NOMO-1 (cell line): Measurements from ENCODE around the gene MFSD12.
"Not testable (repeated sequence)": the region's sequence is repeated elsewhere in the genome, so short reads cannot be mapped to it uniquely, and the experiment has no call there.

ENCODE experiments used
- DNase-seq, 2 experiments: peaks; one replicate each; lab custom pipeline; 2025; ENCODE audit not compliant: unreplicated experiment in 2 of 2; lab: John Stamatoyannopoulos, UW

MFSD12 gene

GRCh38 chr19:3585301-3586126, 28.1 kb upstream of the MFSD12 start, which contains the start of gene GIPC3:
TSS of gene GIPC3 (plus strand) at chr19:3585478. CDS start at chr19:3585598, 120 bp downstream.
- DNase-seq, result peak in 1 of 2 experiments; percentile 15

- DNase-seq, result not testable (repeated sequence)
These were observed 26.8 kb upstream of the MFSD12 start for GRCh38 chr19:3584036-3584802.

- DNase-seq, result not testable (repeated sequence)
These were observed 24.4 kb upstream of the MFSD12 start for GRCh38 chr19:3581792-3582191.

- no peak for DNase-seq
These were observed 23.0 kb upstream of the MFSD12 start for GRCh38 chr19:3580156-3580934.

- no peak for DNase-seq
These were observed 21.0 kb upstream of the MFSD12 start for GRCh38 chr19:3578390-3578789.

GRCh38 chr19:3577723-3578344, 20.4 kb upstream of the MFSD12 start:
- no peak for DNase-seq

- no peak for DNase-seq
These were observed 19.5 kb upstream of the MFSD12 start for GRCh38 chr19:3576696-3577443.

- no peak for DNase-seq
These were observed 18.7 kb upstream of the MFSD12 start for GRCh38 chr19:3575949-3576673.

- no peak for DNase-seq
These were observed 17.9 kb upstream of the MFSD12 start for GRCh38 chr19:3575260-3575741.

- DNase-seq, result peak; percentile 83 to 90
These were observed 16.7 kb upstream of the MFSD12 start for GRCh38 chr19:3573858-3574637.

GRCh38 chr19:3573162-3573857, 15.9 kb upstream of the MFSD12 start:
- DNase-seq, result no peak

- DNase-seq, result no peak
These were observed 15.4 kb upstream of the MFSD12 start, which contains the start of gene HMG20B for GRCh38 chr19:3572855-3573161. TSS of gene HMG20B (plus strand) at chr19:3572944. CDS start at chr19:3573310, 366 bp downstream.

- DNase-seq, result peak; percentile 99
These were observed 14.9 kb upstream of the MFSD12 start for GRCh38 chr19:3572132-3572854.

GRCh38 chr19:3570606-3571011, 13.2 kb upstream of the MFSD12 start:
- DNase-seq, result no peak

- DNase-seq, result not testable (repeated sequence)
These were observed 12.7 kb upstream of the MFSD12 start for GRCh38 chr19:3570042-3570441.

GRCh38 chr19:3565139-3565538, 7.8 kb upstream of the MFSD12 start:
- no peak for DNase-seq
